HepG2 (cell line): ENCODE results near the gene POU3F1. TPM values are rescaled to one million over a fixed set of nuclear protein-coding genes. Genes with fewer than 3 reads are reported as not detected.

Experiments used
- ARNT2 ChIP-seq: sonication (generic); formaldehyde crosslinking; IDR thresholded peaks from 2 replicates; pipeline ENCODE4 v1.8.0; 2022; ENCODE audit warnings: mild to moderate bottlenecking, low read depth, missing genetic modification reagents, moderate library complexity
- ELF3 ChIP-seq: IDR thresholded peaks from 2 replicates; pipeline ENCODE4 v1.6.1; 2016; ENCODE audit warnings: missing genetic modification reagents, missing compliant biosample characterization
- ELF4 ChIP-seq: sonication (generic); formaldehyde crosslinking; IDR thresholded peaks from 2 replicates; pipeline ENCODE4 v1.5.0; 2020; ENCODE audit warnings: missing genetic modification reagents, mild to moderate bottlenecking, moderate library complexity, borderline replicate concordance
- ELK4 ChIP-seq: sonication (generic); formaldehyde crosslinking; IDR thresholded peaks from 2 replicates; pipeline ENCODE4 v1.9.0; 2021; ENCODE audit warnings: missing genetic modification reagents, borderline replicate concordance
- GATA4 ChIP-seq: sonication (generic); IDR thresholded peaks from 2 replicates; pipeline ENCODE4 v1.6.1; 2016; ENCODE audit warnings: antibody characterized with exemption, low read depth, borderline replicate concordance
- KDM5B ChIP-seq: sonication (generic); formaldehyde crosslinking; IDR thresholded peaks from 2 replicates; pipeline ENCODE4 v1.4.0; 2020; ENCODE audit warnings: missing genetic modification reagents, mild to moderate bottlenecking, borderline replicate concordance
- ONECUT2 ChIP-seq: sonication (generic); formaldehyde crosslinking; IDR thresholded peaks from 2 replicates; pipeline ENCODE4 v1.4.0; 2020; ENCODE audit warnings: missing genetic modification reagents
- RARA ChIP-seq: IDR thresholded peaks from 2 replicates; pipeline ENCODE4 v1.6.1; 2016; ENCODE audit warnings: missing genetic modification reagents, missing compliant biosample characterization
- TEAD2 ChIP-seq: sonication (generic); formaldehyde crosslinking; IDR thresholded peaks from 2 replicates; pipeline ENCODE4 v1.9.0; 2021; ENCODE audit warnings: missing genetic modification reagents
- TFDP2 ChIP-seq: sonication (generic); formaldehyde crosslinking; IDR thresholded peaks from 2 replicates; pipeline ENCODE4 v1.4.0; 2020; ENCODE audit warnings: missing genetic modification reagents
- THRA ChIP-seq: sonication (generic); formaldehyde crosslinking; IDR thresholded peaks from 2 replicates; pipeline ENCODE4 v1.4.0; 2020; ENCODE audit warnings: missing genetic modification reagents, borderline replicate concordance
- XRCC5 ChIP-seq: fragments of 200-400 bp; formaldehyde crosslinking; optimal IDR thresholded peaks from 2 replicates; pipeline ENCODE3; 2017; ENCODE audit warnings: mild to moderate bottlenecking, low read length
- ZNF564 ChIP-seq: sonication (generic); formaldehyde crosslinking; IDR thresholded peaks from 2 replicates; pipeline ENCODE4 v1.8.1; 2023; ENCODE audit warnings: mild to moderate bottlenecking, missing genetic modification reagents
- ZNF570 ChIP-seq: sonication (generic); formaldehyde crosslinking; IDR thresholded peaks from 2 replicates; pipeline ENCODE4 v1.4.0; 2020; ENCODE audit warnings: mild to moderate bottlenecking, missing genetic modification reagents, borderline replicate concordance
- ZNF646 ChIP-seq: sonication (generic); formaldehyde crosslinking; IDR thresholded peaks from 2 replicates; pipeline ENCODE4 v1.9.0; 2021; ENCODE audit warnings: mild to moderate bottlenecking, missing genetic modification reagents
- ZNF710 ChIP-seq: sonication (generic); formaldehyde crosslinking; IDR thresholded peaks from 2 replicates; pipeline ENCODE4 v1.5.0; 2020; ENCODE audit warnings: mild to moderate bottlenecking, missing genetic modification reagents, borderline replicate concordance
- polyA plus RNA-seq, 8 experiments: library from polyadenylated mRNA; depleted of rRNA in 3 of 8; stranded (reverse) in 7 of 8; unstranded in 1 of 8; fragments of >200 nt; fragmentation: Illumina TruSeq in 4 of 8; extraction: Trizol in 4 of 8; gene quantifications; 2 replicates each; pipeline versions ENCODE4 v1.2.1 to v1.2.3, GENCODE V29; 2011 to 2016; ENCODE audit warnings: low read depth in 4 of 8, missing spikeins in 1 of 8, mixed read lengths in 1 of 8; ENCODE audit not compliant: insufficient read depth in 1 of 8
- total RNA-seq, 5 experiments: library from RNA; depleted of rRNA; stranded (reverse); fragments of >200 nt; fragmentation: Illumina TruSeq; extraction: Trizol; gene quantifications; 2 replicates each; pipeline ENCODE4 v1.2.3, GENCODE V29; 2016; ENCODE audit warnings: low read depth in 1 of 5

Gene POU3F1
- total and polyA plus RNA-seq, 2 of the 13 experiments (the other 11 are each of a cell fraction or from before 2014, with no cell fraction given), result not detected

GRCh38 chr1:37999430-38000232 is 47.0 kb downstream of the POU3F1 start (continued):
- no peak for TF ChIP-seq ONECUT2 (CRISPR knock-in tag)
- peak; percentile 55; the same call in 1 of the 2 replicates for TF ChIP-seq ELF4 (CRISPR knock-in tag)
- TF ChIP-seq GATA4, result no peak
- no peak for TF ChIP-seq TFDP2 (CRISPR knock-in tag)
- no peak for TF ChIP-seq ZNF564 (CRISPR knock-in tag)
- TF ChIP-seq ELK4 (CRISPR knock-in tag), result no peak
- peak; percentile 97 for TF ChIP-seq ELF3 (CRISPR knock-in tag)
- TF ChIP-seq XRCC5, result no peak
- TF ChIP-seq KDM5B (CRISPR knock-in tag), result peak; percentile 37; the same call in 1 of the 2 replicates
- peak; percentile 60 for TF ChIP-seq RARA
- TF ChIP-seq ZNF646 (CRISPR knock-in tag), result no peak
- no peak for TF ChIP-seq TEAD2
- TF ChIP-seq ZNF710, result no peak
- TF ChIP-seq ARNT2 (CRISPR knock-in tag), result 0 out of 2 replicates have a peak, but pooled peaks have one; percentile 29
- 0 out of 2 replicates have a peak, but pooled peaks have one; percentile 12 for TF ChIP-seq THRA
- no peak for TF ChIP-seq ZNF570
